MM.1S (cell line): ENCODE measurements around the gene ITGB8.

Experiments
- CTCF ChIP-seq: fragments of 300-600 bp; sonication (generic); IDR thresholded peaks from 2 replicates; pipeline ENCODE4 v1.5.1; 2016; ENCODE audit warnings: antibody characterized with exemption, low read length, mixed read lengths
- EZH2 ChIP-seq: fragments of 300-600 bp; sonication (generic); optimal IDR thresholded peaks from 2 replicates; pipeline ENCODE3; 2017; ENCODE audit warnings: low read depth, mild to moderate bottlenecking, antibody characterized with exemption, low read length, mixed read lengths
- EZH2phosphoT487 ChIP-seq: fragments of 300-600 bp; sonication (generic); IDR thresholded peaks from 2 replicates; pipeline ENCODE4 v1.6.1; 2018; ENCODE audit warnings: antibody characterized with exemption, low read length

GRCh38 chr7:20438694-20439376, 108.1 kb downstream of the ITGB8 start:
- TF ChIP-seq CTCF (no peak), EZH2 (no peak), EZH2phosphoT487 (no peak)
